Endometrial microvascular endothelial cells (primary cell): ENCODE measurements around the gene ACTR1A. TPM values are rescaled to one million over a fixed set of nuclear protein-coding genes. Genes with fewer than 3 reads are reported as not detected.
"Not testable (repeated sequence)": the region's sequence is repeated elsewhere in the genome, so short reads cannot be mapped to it uniquely, and the experiment has no call there.

Source experiments
- in situ Hi-C: cut with HindIII; loops from 2 replicates; pipeline ENCODE4 v1.10.0; 2017; ENCODE audit warnings: low sequenced_read_pairs, low pct_unique_long_range_greater_than_20kb; ENCODE audit errors: inconsistent ontology term
- total RNA-seq: library from RNA; depleted of rRNA; stranded (reverse); fragments of >200 nt; gene quantifications from one replicate; pipeline ENCODE4 v1.2.3, GENCODE V29; 2015; ENCODE audit errors: inconsistent ontology term

ACTR1A gene
- 209 TPM for total RNA-seq

DNA sequence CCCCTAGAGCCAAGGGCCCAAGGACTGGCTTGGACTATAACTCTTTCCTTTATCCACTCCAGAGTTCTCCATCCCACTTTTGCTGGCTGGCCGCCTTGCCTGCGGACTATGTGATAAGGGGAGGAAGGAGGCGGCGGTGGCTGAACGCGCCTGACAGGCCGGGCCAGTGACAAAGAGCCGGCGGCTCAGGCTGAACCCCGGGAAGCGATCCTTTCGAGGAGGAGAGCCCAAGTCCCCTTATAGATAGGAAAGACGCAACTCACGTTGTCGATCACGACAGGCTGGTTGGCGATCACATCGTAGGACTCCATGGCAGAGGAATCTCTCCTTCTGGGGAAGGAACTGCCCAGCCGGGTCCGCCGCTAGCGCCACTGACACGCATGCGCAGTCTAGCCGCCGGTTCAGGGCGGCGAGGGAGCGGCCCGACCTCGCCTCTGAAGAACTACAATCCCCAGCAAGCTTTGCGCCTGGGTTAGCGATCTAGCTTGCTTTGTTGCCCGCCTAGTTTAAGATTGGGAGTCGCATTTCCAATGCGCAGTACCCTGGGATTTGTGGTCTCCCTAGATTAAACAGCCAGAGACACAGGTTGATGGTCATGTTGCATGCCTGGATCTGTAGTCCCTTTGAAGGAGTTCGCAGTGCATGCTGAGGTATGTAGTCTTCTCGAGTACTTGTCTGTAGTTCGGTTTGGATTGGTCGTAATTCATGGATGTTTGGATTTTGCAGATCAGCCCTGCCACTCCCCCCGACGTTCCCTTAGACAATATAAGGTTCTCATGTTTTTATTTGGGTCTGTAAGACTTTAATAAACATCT, at the start of gene ACTR1A:
TSS of gene ACTR1A (minus strand) at position 376 of the 815 bp plus-strand sequence. CDS start at position 311, 65 bp downstream.
- in situ Hi-C loops = loop anchor here (10.0 kb wide), 2 partner anchors 92 to 162 kb away; no protein-coding TSS in a partner anchor

DNA sequence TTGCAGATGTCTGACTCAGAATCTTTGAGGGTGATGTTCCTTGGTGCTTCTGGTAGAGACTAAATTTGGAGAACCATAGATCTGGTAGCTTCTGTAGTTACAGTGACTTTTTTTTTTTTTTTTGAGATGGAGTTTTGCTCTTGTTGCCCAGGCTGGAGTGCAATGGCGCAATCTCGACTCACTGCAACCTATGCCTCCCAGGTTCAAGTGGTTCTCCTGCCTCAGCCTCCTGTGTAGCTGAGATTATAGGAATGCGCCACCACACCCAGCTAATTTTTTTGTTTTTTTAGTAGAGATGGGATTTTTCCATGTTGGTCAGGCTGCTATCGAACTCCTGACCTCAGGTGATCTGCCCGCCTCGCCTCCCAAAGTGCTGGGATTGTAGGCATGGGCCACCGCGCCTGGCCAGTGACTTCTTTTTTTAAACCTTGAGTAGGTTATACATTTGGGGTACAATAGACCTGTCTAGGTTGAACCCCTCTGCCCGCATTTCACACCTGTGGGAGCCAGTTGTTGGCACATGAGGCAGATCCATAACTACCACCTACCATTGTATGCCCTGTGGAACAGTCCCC, 48.2 kb upstream of the ACTR1A start:
- in situ Hi-C loops = no loop called here

DNA sequence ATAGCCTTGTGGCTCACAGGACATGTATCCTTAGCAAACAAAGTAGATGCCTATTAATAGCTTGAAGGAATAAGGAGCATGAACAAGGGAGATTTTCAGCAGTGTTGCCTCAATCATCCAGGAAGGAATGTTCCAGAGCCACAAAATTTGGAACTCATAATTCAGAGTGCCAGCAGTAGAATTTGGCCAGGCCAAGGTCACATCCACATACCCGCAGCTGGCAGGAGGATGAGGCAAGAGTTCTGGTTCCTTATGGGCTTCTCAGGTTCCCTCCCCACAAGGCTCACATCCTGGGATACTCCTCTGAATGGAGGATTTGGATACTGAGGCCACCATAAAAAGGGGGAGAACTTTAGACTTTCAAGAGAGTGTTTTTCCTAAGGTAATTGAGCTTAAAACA, 47.0 kb upstream of the ACTR1A start:
- in situ Hi-C loops = no loop called here

DNA sequence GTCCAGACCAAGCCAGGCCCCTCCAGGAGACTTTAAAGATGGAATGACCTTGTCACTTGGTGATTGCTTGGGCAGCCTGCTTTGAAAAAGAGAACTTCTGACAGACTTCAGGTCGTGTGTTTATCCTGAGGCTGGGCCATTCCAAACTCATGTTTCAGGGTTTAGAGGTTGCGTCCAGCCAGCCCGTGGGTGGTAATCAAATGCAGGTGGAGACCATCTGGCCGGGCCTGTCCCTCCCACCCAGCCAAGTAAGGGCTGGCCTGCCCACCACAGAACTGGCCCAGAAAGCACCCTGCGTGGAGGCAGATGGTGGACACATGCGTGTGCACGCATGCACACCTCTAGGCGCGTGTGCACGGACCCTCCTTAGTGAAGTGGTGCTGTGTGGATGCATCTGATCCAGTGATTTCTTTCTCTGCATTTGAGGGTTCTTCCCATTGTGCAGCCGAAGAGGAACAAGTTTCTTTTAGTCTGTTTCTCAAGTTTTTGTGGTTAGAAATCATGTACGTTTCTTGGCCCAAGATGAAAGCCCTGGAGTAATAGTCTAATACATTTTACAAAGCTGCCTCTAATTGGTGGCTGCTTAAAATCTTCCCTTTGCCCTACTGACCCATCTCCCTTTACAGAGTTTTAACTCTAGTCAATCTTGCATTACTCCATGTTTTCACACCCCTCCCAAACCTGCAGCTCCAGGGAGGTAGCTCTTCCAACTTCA, 44.3 kb upstream of the ACTR1A start:
- in situ Hi-C loops = no loop called here

DNA sequence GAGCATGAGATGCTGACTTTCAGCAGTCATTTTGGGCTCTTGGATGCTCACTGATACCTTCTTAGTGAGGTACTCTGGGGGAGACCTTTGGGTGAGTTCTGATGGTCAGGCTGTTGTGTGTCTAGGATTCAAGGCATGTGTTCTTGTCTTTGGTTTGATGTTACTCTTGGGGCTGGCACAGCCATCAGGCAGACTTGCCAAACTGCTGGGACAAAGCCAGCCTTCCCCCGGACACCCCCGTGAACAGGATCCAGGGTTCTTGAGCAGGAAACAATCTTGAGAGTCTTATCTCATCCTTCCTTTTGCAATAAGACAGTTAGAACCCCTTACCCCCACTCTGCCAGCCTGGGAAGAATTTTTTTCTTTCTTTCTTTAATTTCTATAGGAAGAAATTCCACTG, 43.5 kb upstream of the ACTR1A start:
- in situ Hi-C loops = no loop called here

DNA sequence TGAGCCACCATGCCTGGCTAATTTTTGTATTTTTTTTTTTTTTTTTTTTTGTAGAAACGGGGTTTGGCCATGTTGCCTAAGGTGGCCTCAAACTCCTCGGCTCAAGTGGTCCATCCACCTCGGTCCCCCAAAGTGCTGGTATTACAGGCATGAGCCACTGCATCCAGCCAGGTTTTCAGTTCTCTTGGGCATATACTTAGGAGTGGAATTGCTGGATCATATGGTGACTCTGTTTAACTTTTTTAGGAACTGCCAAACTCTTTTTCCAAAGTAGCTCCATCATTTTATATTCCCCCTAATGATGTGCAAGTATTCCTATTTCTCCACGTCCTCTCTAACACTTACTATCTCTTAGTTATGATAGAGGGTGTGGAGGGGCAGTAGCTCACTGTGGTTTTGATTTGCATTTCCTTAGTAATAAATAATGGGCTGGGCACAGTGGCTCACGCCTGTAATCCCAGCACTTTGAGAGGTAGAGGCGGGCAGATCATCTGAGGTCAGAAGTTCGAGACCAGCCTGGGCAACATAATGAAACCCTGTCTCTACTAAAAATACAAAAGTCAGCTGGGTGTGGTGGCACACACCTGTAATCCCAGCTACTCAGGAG, 42.9 kb upstream of the ACTR1A start:
- in situ Hi-C loops = no loop called here

DNA sequence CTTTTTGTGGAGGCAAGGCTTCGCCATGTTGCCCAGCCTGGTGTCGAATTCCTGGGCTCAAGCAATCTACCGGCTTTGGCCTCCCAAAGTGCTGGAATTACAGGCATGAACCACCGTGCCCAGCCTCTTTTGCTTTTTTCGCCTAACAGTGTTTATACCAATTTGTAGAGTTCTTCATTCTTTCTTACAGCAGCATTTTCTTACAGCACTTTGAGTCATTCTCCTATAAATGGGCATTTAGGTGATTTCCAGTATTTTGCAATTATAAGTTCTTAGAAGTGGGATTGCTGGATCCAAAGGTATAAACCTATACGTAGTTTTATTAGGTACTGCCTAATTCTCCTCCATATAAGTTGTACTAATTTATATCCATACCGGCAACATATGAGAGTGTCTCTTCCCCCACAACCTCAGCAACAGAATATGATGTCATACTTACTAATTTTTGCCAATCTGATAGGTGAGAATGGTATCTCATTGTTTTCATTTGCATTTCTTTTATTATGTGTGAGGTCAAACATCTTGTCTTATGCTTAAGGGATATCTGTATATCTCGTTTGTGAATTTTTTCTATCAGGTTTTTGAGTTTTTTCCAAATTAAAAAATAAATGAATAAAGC, 40.4 kb upstream of the ACTR1A start:
- in situ Hi-C loops = no loop called here

DNA sequence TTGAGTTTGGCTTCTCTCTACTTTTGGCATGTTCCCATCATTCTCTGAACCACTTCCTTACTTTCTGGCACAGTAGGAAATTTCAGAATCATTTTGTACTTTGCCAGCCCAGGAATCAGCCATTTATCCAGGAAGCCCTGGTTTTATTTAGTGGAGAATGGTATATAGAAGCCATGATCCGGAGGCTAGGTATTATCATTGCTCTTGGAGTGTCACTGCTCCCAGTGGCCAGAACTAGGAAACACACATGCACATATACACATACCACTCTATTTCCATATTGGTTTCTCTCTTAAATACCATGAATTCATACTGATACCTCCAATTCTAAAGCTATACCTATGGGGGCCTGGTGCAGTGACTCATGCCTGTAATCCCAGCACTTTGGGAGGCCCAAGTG, 37.5 kb upstream of the ACTR1A start:
- in situ Hi-C loops = no loop called here

DNA sequence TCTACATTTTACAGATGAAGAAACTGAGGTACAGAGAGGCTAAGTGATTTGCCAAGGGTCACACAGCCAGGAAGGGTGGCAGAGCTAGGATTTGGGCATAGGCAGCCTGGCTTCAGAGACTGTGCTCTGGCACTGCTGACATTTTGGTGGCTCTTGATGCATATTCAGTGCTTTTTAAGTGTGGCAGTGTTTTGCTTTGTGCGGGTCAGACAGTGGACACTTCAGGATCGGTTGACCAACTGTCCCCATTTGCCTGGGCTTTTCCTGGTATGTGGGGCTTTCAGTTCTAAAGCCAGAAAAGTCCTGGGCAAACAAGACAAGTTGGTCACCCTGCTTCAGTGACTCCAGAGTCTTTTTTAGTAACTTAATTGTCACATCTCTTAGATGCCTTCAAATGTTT, 36.3 kb upstream of the ACTR1A start:
- in situ Hi-C loops = no loop called here

DNA sequence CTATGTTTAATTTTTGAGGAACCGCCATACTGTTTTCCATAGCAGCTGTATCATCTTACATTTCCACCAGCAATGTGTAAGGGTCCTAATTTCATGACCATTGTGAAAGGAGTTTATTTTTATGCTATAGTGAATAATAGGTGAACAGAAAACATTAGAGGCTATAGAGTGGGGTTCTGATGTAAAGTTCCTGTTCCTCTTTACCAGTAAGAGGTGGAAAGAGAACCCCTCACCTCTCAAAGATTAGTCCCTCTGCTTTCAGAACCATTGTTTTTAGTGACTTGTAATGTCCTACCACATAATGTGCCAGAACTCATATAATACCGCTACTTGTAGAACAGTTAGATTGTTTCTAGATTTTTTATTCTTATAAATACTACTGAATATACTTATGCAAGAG, 35.4 kb upstream of the ACTR1A start:
- in situ Hi-C loops = no loop called here

DNA sequence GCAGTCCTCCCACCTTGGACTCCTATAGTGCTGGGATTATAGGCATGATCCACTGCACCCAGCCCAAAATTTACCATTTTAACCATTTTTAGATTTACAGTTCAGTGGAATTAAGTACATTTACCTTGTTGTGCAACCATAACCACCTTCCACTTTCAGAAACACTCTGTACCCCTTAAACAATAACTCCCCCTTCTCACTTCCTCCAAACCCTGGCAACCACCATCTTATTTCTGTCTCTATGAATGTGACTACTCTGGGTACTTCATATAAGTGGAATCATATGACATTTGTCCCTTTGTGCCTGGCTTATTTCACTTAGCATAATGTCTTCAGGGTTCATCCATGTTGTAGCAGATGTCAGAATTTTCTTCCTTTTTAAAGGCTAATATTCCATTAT, 34.9 kb upstream of the ACTR1A start:
- in situ Hi-C loops = no loop called here

DNA sequence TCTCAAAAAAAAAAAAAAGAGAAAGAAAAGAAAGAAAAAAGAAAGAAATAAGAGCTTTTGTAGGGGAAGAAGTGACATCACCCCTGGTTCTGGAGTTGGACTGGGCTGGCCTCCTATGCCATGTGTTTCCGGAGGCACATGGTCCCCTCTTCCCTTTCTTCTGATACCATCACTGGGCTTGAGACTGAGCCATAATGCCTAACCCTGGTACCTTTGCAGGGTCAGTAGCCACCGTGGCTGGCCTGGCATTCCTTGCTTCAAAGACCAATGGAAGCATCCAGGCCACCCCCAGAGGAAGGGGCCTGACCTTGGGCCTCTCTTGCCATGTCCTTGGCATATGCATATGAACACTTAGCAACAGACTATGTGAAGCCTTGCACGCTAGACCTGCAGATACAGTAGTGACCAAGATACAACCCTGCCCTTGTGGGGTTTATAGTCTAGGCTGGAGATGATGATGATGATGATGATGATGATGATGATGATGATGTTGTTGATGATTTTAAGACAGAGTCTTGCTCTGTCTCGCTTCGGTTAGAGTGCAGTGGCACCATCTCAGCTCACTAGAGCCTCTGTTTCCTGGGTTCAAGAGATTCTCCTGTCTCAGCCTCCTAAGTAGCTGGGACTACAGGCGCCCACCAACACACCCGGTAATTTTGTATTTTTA, 33.1 kb upstream of the ACTR1A start:
- in situ Hi-C loops = no loop called here

DNA sequence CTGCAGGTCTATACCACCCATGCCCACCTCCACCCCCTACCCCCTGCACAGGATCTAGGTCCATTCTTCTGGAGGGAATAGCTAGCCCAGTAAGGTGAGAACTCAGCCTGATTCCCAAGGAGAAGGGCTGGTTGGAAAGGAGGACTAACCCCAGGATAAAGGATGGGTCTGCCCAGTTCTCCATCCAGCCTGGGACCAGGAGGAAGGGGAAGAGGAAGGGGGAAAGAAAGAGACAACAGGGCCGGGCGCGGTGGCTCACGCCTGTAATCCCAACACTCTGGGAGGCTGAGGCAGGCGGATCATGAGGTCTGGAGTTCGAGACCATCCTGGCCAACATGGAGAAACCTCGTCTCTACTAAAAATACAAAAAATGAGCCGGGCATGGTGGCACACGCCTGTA, 32.5 kb upstream of the ACTR1A start:
- in situ Hi-C loops = not testable (repeated sequence)

DNA sequence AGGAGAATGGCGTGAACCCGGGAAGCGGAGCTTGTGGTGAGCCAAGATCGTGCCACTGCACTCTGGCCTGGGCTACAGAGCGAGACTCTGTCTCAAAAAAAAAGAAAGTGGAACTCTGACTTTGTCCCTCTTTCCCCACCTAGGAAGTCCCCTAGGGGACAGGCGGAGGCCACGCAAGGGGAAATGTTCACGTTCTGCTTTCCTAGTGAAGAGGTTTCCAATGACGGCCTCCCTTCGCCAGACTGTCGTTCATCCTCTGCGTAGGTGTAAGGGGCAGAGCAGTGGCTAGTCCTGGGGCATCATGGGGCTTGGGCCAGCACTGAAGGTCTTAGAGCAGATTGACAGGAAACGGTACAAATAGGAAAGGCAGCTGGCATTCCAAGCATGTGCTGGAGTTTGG, 31.8 kb upstream of the ACTR1A start:
- in situ Hi-C loops = no loop called here

DNA sequence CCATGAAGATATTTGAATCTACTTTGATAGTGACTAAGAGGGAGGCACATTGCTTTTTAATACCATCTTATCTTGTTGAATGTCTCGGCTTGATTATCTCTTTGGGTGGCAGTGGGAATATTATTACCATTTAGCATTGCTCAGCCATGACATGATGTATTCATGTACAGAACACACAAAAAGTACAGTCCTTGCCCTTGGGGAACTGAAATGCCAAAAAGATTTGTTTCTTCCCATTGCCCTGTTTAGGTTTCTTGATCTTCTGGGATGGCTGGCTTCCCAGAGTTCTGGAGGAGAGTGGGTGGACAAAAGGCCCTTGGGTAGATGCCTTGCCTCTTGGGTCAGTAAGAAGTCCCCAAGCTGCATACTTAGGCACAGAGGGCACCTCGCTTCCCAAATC, 25.0 kb upstream of the ACTR1A start:
- in situ Hi-C loops = no loop called here

DNA sequence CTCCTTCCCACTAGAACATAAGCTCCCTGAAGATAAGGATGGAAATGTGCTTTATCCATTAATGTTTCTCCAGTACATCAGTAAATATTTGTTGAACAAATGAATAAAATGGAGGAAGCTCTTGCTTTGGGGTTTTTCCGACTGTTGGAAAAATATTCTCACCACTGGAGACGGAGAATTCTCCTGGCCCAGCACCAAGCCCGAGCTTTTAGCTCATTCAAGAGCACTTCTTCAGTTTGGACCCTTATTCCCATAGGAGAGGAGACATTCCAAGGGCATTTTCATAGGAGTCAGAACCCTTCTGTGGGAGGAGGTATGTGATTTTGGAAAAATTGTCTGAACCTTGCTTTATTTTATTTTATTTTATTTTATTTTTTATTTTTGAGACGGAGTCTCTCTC, 22.2 kb upstream of the ACTR1A start:
- in situ Hi-C loops = no loop called here

DNA sequence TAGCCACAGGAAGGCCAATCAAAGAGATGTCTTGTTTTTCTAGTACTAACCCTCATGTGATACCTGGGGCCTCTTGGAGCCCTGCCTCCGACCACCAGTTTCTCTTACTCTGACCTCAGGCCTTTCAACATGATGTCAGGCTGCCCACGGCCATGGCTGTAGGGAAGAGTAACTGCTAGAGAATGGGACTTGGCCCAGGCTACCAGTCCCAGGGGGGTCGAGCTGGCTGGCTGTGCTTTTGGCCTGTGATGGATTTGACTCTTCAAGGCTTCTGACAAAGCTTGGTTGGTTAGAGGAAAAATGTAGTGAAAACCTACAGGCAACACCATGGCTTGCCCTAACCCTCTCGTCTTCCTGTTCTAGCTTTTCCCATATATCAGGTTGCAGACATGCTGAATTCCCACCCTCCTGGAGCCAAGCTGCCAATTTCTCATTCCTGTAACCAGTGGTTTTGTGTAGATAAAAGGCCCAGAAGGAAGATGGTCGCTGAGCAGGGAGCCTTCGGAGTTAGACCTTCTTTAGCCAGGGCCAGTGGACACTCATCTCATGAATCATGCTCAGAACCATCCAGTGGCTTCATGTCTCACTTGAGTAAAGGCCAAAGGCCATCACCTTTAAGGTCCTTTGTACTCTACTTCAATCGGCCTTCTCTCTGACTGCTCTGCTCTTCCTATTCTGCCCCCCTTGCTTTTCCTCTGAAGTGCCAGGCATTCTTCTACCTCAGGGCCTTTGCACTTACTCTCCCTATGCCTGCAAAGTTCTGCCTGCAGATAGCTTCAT, 20.9 kb upstream of the ACTR1A start:
- in situ Hi-C loops = no loop called here

DNA sequence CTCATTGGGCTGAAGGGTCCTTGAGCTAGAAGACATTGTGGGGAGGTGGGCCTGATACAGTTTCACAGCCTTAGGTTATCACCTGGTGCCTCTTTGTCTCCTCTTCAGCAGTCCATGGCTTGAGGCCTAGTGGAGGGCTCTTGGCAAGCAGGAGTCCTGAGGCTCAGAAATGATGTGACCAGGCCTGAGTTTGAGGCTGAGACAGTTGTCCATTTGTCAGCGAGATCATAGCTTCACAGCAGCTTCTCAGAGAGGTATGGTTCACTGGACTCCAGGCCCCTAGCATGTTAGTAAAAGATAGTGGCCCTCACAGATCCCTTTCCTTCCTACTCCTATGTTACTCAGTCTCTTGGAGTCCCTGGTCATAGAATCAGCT, 20.4 kb upstream of the ACTR1A start:
- in situ Hi-C loops = no loop called here
